GM12878 (cell line): ENCODE measurements around the gene KIF3A.

ENCODE experiments used
- CBFB ChIP-seq: IDR thresholded peaks from 2 replicates; pipeline ENCODE4 v1.6.1; 2016; ENCODE audit warnings: antibody characterized with exemption, low read depth
- CBX5 ChIP-seq: sonication (generic); IDR thresholded peaks from 2 replicates; pipeline ENCODE4 v1.6.1; 2016; ENCODE audit warnings: low read depth, moderate library complexity, mild to moderate bottlenecking, inconsistent platforms
- FOS ChIP-seq: IDR thresholded peaks from 3 replicates; pipeline ENCODE4 v1.6.1; 2011; ENCODE audit warnings: borderline replicate concordance; ENCODE audit not compliant: insufficient read length; ENCODE audit errors: extremely low read depth
- JUND ChIP-seq: IDR thresholded peaks from 2 replicates; pipeline ENCODE4 v1.6.1; 2012; ENCODE audit warnings: low read depth, mild to moderate bottlenecking, low read length, improper control_type of control experiment, moderate library complexity
- KDM1A ChIP-seq: fragments of 200-600 bp; sonication (generic); IDR thresholded peaks from 2 replicates; pipeline ENCODE4 v1.6.1; 2016; ENCODE audit warnings: borderline replicate concordance
- MXI1 ChIP-seq: fragments of 150-350 bp; IDR thresholded peaks from 2 replicates; pipeline ENCODE4 v1.6.1; 2011; ENCODE audit warnings: low read depth, mild to moderate bottlenecking, inconsistent platforms, low read length, improper control_type of control experiment
- POLR2A ChIP-seq: IDR thresholded peaks from 2 replicates; pipeline ENCODE4 v1.6.1; 2011; ENCODE audit warnings: low read depth, mild to moderate bottlenecking, low read length
- SREBF2 ChIP-seq: IDR thresholded peaks from 2 replicates; pipeline ENCODE4 v1.6.1; 2012; ENCODE audit warnings: mild to moderate bottlenecking, low read length
- TARDBP ChIP-seq: IDR thresholded peaks from 2 replicates; pipeline ENCODE4 v1.6.1; 2016; ENCODE audit warnings: borderline replicate concordance
- YBX1 ChIP-seq: fragments of 450-650 bp; IDR thresholded peaks from 2 replicates; pipeline ENCODE4 v1.6.1; 2016; ENCODE audit warnings: antibody characterized with exemption
- ZNF274 ChIP-seq: IDR thresholded peaks from one replicate; pipeline ENCODE4 v1.8.0; 2011; ENCODE audit not compliant: insufficient read length, insufficient read depth
- TF ChIP-seq, protein P1 (sequence below), 3 experiments: IDR thresholded peaks in 2 of 3; conservative IDR thresholded peaks in 1 of 3; 2 replicates each; pipeline ENCODE4 v1.5.1; 2011; ENCODE audit warnings: low read depth in 3 of 3, low read length in 3 of 3, mild to moderate bottlenecking in 3 of 3, control low read depth in 2 of 3, moderate library complexity in 2 of 3, inconsistent platforms in 1 of 3, mixed read lengths in 1 of 3; ENCODE audit not compliant: control insufficient read depth in 2 of 3, insufficient read depth in 1 of 3; ENCODE audit errors: extremely low read depth in 1 of 3
- TF ChIP-seq, protein P2 (sequence below): IDR thresholded peaks from 2 replicates; pipeline ENCODE4 v1.6.1; 2012; ENCODE audit warnings: low read length, inconsistent platforms
- TF ChIP-seq, protein P3 (sequence below): IDR thresholded peaks from 2 replicates; pipeline ENCODE4 v1.6.1; 2012; ENCODE audit warnings: low read depth, low read length, improper control_type of control experiment

- TF ChIP-seq ZNF274, result no peak
- no peak for TF ChIP-seq YBX1
- no peak for TF ChIP-seq SREBF2
- no peak for TF ChIP-seq POLR2A
- TF ChIP-seq TARDBP, result no peak
- TF ChIP-seq, protein P1, sequence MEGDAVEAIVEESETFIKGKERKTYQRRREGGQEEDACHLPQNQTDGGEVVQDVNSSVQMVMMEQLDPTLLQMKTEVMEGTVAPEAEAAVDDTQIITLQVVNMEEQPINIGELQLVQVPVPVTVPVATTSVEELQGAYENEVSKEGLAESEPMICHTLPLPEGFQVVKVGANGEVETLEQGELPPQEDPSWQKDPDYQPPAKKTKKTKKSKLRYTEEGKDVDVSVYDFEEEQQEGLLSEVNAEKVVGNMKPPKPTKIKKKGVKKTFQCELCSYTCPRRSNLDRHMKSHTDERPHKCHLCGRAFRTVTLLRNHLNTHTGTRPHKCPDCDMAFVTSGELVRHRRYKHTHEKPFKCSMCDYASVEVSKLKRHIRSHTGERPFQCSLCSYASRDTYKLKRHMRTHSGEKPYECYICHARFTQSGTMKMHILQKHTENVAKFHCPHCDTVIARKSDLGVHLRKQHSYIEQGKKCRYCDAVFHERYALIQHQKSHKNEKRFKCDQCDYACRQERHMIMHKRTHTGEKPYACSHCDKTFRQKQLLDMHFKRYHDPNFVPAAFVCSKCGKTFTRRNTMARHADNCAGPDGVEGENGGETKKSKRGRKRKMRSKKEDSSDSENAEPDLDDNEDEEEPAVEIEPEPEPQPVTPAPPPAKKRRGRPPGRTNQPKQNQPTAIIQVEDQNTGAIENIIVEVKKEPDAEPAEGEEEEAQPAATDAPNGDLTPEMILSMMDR (IDR thresholded peaks at IDR 0.05 in 2 of 3, conservative IDR thresholded peaks at IDR 0.05 in 1 of 3; ENCODE audit: control insufficient read depth in 2 of 3, extremely low read depth in 1 of 3, insufficient read depth in 1 of 3, low read depth in 3 of 3, low read length in 3 of 3), result no peak
- TF ChIP-seq JUND, result no peak
- TF ChIP-seq, protein P2, sequence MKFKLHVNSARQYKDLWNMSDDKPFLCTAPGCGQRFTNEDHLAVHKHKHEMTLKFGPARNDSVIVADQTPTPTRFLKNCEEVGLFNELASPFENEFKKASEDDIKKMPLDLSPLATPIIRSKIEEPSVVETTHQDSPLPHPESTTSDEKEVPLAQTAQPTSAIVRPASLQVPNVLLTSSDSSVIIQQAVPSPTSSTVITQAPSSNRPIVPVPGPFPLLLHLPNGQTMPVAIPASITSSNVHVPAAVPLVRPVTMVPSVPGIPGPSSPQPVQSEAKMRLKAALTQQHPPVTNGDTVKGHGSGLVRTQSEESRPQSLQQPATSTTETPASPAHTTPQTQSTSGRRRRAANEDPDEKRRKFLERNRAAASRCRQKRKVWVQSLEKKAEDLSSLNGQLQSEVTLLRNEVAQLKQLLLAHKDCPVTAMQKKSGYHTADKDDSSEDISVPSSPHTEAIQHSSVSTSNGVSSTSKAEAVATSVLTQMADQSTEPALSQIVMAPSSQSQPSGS, result no peak
- TF ChIP-seq KDM1A, result no peak
- TF ChIP-seq, protein P3, sequence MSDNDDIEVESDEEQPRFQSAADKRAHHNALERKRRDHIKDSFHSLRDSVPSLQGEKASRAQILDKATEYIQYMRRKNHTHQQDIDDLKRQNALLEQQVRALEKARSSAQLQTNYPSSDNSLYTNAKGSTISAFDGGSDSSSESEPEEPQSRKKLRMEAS, result no peak
- TF ChIP-seq FOS, result no peak
- TF ChIP-seq CBFB, result no peak
- no peak for TF ChIP-seq MXI1
- no peak for TF ChIP-seq CBX5
Measured at GRCh38 chr5:132653716-132654115, 83.6 kb downstream of the KIF3A start.
